ENCODE data around the gene CPEB3.

Gene CPEB3

GRCh38 chr10:92244796-92245195 is 46.1 kb downstream of the CPEB3 start:
- TF ChIP-seq POLR2AphosphoS5 (IDR thresholded peaks at IDR 0.05; ENCODE audit: low read depth, low read length): no peak
- TF ChIP-seq SIN3A (IDR thresholded peaks at IDR 0.05; ENCODE audit: borderline replicate concordance, insufficient read depth, low read length): no peak
- TF ChIP-seq TAF1 (IDR thresholded peaks at IDR 0.05; ENCODE audit: borderline replicate concordance, insufficient read depth, low read length): no peak
- TF ChIP-seq FOXP2 (optimal IDR thresholded peaks at IDR 0.05; ENCODE audit: borderline replicate concordance, extremely low read depth, extremely low read length, insufficient read depth): no peak
- TF ChIP-seq REST (IDR thresholded peaks at IDR 0.05; ENCODE audit: insufficient read depth in 1 of 2, low read depth in 2 of 2, low read length in 2 of 2): no peak

- TF ChIP-seq FOXP2 (optimal IDR thresholded peaks at IDR 0.05; ENCODE audit: borderline replicate concordance, extremely low read depth, extremely low read length, insufficient read depth): no peak
- no peak; the same call in 1 of the 2 replicates for TF ChIP-seq TAF1 (IDR thresholded peaks at IDR 0.05; ENCODE audit: borderline replicate concordance, insufficient read depth, low read length)
- TF ChIP-seq POLR2AphosphoS5 (IDR thresholded peaks at IDR 0.05; ENCODE audit: low read depth, low read length): no peak
- TF ChIP-seq SIN3A (IDR thresholded peaks at IDR 0.05; ENCODE audit: borderline replicate concordance, insufficient read depth, low read length): no peak
- no peak for TF ChIP-seq REST (IDR thresholded peaks at IDR 0.05; ENCODE audit: insufficient read depth in 1 of 2, low read depth in 2 of 2, low read length in 2 of 2)
Observed at GRCh38 chr10:92242910-92243671, 47.8 kb downstream of the CPEB3 start.

GRCh38 chr10:92242380-92242779 is 48.5 kb downstream of the CPEB3 start:
- no peak for TF ChIP-seq FOXP2 (optimal IDR thresholded peaks at IDR 0.05; ENCODE audit: borderline replicate concordance, extremely low read depth, extremely low read length, insufficient read depth)
- no peak for TF ChIP-seq REST (IDR thresholded peaks at IDR 0.05; ENCODE audit: insufficient read depth in 1 of 2, low read depth in 2 of 2, low read length in 2 of 2)
- no peak for TF ChIP-seq POLR2AphosphoS5 (IDR thresholded peaks at IDR 0.05; ENCODE audit: low read depth, low read length)
- TF ChIP-seq TAF1 (IDR thresholded peaks at IDR 0.05; ENCODE audit: borderline replicate concordance, insufficient read depth, low read length): no peak
- TF ChIP-seq SIN3A (IDR thresholded peaks at IDR 0.05; ENCODE audit: borderline replicate concordance, insufficient read depth, low read length): no peak

- TF ChIP-seq POLR2AphosphoS5 (IDR thresholded peaks at IDR 0.05; ENCODE audit: low read depth, low read length): no peak
- no peak for TF ChIP-seq REST (IDR thresholded peaks at IDR 0.05; ENCODE audit: insufficient read depth in 1 of 2, low read depth in 2 of 2, low read length in 2 of 2)
- TF ChIP-seq FOXP2 (optimal IDR thresholded peaks at IDR 0.05; ENCODE audit: borderline replicate concordance, extremely low read depth, extremely low read length, insufficient read depth): no peak
- TF ChIP-seq SIN3A (IDR thresholded peaks at IDR 0.05; ENCODE audit: borderline replicate concordance, insufficient read depth, low read length): no peak
- no peak for TF ChIP-seq TAF1 (IDR thresholded peaks at IDR 0.05; ENCODE audit: borderline replicate concordance, insufficient read depth, low read length)
Observed at GRCh38 chr10:92241501-92241900, 49.4 kb downstream of the CPEB3 start.
